Midbrain (tissue), 1 donor: ENCODE results near the gene DHRS3.
A peak's percentile ranks its signal among the peaks of the same experiment; 100 is the strongest.
"Not testable (repeated sequence)": the region's sequence is repeated elsewhere in the genome, so short reads cannot be mapped to it uniquely, and the experiment has no call there.

Source experiments
- DNase-seq: peaks from one replicate; lab custom pipeline; 2025; lab: John Stamatoyannopoulos, UW

Gene DHRS3

GRCh38 chr1:12539705-12540579 is 78.1 kb downstream of the DHRS3 start:
- no peak for DNase-seq

DNA sequence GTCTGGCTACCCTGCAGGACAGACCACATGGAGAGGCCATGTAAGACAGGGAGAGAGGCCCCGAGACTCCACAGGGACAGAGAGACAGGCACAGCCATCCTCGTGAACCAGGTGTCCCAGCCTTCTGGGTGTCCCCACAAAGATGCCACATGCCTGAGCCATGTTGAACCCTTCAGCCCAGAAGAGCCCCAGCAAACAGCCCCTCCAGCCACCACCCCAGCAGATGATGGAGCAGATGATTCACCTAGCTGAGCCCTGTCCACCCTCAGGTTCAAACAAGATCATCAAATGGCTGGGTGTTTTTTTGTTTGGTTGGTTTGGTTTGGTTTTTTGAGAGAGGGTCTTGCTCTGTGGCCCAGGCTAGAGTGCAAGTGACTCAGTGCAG is 78.7 kb downstream of the DHRS3 start:
- DNase-seq = no peak

- DNase-seq = not testable (repeated sequence)
These were observed 79.5 kb downstream of the DHRS3 start for GRCh38 chr1:12538536-12538935.

DNA sequence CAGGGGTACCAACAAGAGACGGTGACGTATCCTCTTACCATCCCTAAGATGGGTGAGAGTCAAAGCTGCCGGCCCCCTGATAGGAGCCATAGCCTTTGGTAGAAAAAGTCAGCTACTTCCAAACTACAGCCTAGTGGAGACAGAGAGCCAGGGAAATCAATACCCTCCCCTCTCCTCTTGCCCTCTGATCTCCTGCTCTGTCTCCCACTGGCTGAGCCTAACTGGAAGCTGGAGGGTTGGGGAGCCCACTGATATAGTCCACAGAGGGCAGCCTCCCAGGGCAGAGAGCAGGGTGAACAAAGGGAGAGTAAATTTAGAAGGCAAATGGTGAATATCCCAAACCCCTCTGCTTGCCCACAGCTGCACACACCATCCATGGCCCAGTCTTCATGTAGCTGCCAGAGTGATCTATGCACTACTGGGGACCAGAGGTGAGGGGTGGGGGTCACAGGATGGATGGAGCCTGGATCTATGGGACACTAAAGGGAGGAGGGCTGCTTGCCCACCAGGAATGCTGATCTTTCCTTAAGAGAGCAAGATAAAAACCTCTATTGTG is 80.0 kb downstream of the DHRS3 start:
- no peak for DNase-seq

DNA sequence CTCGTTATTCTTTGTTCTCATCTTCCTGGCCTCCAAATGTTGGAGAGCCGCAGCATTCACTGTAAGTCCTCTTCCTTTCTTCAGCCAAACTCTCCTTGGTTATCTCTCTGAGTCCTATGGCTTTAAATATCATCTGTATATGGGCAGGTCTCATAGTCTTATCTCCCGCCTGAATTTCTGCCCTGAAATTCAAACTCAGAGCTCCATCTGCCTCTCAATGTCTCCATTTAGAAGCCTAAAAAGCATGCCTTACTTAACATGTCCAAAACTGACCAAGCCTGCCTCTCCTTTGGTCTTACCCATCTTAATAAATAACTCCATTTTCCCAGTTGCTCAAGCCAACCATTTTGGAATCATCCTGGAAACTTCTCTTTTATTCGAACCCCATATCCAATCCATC is 80.7 kb downstream of the DHRS3 start:
- no peak for DNase-seq

DNA sequence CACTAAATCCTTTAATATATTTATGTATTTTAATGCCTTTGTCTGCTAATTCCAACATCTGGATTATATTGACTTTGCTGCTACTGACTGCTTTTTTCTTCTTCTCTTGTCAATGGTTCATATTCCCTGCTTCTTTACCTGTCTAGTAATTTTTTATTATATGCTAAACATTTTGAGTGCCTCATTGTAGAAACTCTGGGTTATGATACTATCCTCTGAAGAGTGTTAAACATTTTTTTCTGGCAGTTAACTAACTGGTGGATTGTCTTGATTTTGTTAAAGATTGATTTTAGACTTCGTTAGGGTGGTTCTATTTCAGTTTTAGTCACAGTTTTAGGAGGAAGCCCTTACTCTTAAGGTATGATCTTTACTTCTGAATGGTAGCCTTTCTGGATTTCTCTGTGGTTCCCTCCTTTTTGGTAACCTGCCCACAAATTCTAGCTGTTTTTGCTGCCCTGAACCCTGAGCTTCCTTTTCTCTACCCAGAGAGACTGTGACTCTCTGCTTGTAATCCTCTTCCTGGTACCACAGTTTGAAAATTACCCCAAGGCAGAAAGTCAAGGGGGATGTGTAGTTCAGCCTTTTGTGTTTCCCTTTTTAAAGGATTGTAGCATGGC is 81.9 kb downstream of the DHRS3 start:
- DNase-seq = no peak

GRCh38 chr1:12532405-12533315 is 85.3 kb downstream of the DHRS3 start:
- DNase-seq = no peak

DNA sequence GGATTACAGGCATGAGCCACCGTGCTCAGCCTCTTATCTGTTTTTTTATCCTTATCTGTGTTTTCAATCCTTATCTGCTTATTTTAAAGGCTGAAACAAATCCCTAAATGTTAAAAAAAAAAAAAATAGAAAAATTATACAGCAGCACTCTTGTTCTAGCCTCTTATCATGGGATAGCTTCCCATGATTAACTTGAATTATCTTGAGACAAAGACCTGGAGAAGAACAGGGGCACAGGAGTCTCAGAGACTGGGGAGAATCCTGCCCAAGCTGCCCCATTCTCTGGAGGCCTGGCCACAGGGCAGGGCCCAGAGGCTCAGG is 86.9 kb downstream of the DHRS3 start:
- DNase-seq = no peak

GRCh38 chr1:12530462-12531178 is 87.4 kb downstream of the DHRS3 start:
- DNase-seq = no peak

DNA sequence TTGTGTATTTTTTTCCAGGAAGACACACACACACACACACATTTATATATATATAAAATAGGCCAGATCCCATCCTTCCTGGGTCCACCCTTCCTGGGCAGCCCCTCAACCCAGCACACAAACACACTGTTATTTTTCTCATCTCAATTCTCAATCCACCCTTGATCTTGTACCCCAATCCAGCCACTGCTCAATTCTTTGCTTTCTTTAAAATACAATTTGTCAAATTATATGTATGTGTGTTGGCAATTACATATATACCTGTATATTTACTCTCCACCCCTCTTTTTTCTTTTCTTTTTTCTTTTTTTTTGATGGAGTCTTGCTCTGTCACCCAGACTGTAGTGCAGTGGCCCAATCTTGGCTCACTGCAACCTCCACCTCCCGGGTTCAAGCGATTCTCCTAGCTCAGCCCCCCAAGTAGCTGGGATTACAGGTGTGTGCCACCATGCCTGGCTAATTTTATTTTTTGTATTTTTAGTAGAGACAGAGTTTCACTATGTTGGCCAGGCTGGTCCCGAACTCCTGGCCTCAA is 88.3 kb downstream of the DHRS3 start:
- no peak for DNase-seq

DNA sequence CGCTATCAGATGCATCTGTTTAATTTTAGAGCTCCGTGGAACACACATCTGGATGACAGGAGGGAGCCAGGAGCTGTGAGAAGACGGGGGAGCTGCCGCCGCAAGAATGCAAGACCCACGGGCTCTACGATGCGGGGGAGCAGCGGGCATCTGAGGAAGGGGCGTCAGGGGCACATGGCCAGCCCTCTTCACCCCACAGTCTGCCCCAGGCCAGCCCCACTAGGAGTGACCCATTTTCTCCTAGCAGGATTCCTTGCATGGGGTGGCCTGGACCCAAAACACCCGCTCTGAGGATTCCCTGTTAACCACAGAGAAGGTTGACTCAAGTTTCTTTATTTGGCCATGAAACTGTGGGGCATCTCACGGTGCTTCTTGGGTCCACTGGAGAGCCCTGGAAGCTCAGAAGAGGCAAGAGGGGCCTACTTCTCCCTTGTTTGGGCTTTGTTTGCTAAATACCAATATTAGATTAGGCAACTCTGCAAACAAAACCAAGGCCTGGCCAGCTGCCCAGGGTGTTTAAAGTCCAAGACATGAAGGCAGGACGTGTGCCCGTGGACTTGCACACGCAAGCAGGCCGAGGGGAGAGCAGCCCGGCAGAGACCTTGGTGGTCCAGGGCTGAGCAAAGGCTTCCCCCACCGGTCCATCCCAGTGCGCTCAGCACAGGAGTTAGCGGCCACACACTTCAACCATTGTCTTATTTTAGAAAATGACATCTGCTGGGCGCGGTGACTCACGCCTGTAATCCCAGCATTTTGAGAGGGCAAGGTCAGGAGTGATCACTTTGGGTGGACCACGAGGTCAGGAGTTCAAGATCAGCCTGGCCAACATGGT is 89.8 kb downstream of the DHRS3 start:
- peak; percentile 16 for DNase-seq

DNA sequence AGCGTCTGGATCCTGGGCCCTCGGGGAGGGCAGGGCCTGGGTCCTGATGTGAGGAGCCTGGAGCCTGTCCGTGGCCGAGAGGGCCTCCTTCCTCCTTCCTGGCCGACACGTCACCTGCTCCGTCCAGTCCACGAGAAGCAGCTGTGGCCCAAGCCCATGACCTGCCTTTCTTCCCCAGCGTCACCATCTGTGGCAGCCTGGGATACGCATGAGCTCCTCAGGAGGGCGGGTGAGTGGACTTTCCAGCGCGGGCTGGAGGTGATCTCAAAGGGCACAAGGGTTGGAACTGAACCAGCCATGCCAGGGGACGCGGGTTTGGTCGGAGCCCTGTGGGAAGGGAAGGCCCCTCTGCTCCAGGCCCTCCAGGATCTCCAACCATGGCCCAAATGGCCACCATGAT is 90.4 kb downstream of the DHRS3 start:
- no peak for DNase-seq

GRCh38 chr1:12525311-12526181 is 92.5 kb downstream of the DHRS3 start:
- no peak for DNase-seq

DNA sequence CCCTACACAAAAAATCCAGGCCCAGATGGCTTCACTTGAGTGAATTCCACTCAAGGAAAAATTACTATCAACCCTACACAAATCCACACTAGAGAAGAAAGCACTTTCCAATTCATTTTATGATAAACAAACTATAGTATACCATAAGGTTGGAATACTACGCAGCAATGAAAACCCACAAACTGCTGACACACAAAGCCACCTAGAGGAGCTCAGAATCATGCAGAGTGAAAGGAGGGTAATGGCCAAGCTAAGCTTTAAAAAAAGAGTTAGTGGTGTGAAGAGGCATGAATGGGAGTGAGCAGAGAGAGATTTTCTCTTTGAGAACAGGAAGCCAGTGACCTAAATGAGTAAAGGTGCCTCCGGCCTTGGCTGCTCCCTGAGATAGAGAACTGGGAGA is 93.7 kb downstream of the DHRS3 start:
- no peak for DNase-seq

DNA sequence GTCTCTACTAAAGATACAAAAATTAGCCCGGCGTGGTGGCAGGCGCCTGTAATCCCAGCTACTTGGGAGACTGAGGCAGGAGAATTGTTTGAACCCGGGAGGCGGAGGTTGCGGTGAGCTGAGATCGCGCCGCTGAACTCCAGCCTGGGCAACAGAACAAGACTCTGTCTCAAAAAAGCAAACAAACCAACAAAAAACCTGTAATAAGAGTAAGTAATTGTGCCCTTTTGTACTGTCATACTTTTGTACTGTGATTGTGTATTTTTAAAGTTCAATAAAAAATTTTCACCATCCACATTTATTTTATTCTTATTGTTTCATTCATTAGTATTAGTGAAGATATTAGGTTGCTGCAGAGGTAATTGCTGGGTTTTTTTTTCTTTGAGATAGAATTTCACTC is 95.2 kb downstream of the DHRS3 start:
- DNase-seq = not testable (repeated sequence)

DNA sequence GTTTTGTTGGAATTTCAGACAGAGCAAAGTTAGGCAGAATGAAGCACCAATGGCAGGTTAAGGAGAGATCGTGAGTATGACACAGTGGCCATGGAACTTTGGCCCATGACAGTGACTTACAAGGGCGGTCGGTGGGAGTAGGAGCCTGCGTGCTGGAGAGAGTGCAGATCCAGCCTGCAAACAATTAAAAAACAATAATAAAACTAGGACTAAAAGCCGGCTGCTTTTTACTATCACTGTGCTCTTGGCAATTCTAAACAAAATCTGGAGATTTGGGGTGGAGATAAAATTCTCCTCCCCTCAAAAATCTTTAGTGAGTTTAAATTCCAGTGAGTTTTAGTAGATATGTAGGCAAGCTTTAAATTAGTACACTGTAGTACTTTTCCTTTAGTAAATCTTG is 96.9 kb downstream of the DHRS3 start:
- DNase-seq = no peak

- no peak for DNase-seq
These were observed 98.2 kb downstream of the DHRS3 start for GRCh38 chr1:12519693-12520364.

GRCh38 chr1:12518931-12519692 is 98.9 kb downstream of the DHRS3 start:
- peak; percentile 28 for DNase-seq
